IMR-90 (cell line): ENCODE results near the gene PIP4K2A.
"Not testable (repeated sequence)": the region's sequence is repeated elsewhere in the genome, so short reads cannot be mapped to it uniquely, and the experiment has no call there.

Source experiments
- CHD1 ChIP-seq: IDR thresholded peaks from 2 replicates; pipeline ENCODE4 v1.6.1; 2012; ENCODE audit warnings: low read depth, low read length, improper control_type of control experiment
- MAZ ChIP-seq: IDR thresholded peaks from 2 replicates; pipeline ENCODE4 v1.6.1; 2012; ENCODE audit warnings: low read depth, mild to moderate bottlenecking, low read length, improper control_type of control experiment, moderate library complexity, borderline replicate concordance
- MXI1 ChIP-seq: IDR thresholded peaks from 2 replicates; pipeline ENCODE4 v1.6.1; 2012; ENCODE audit warnings: low read depth, mild to moderate bottlenecking, low read length, moderate library complexity, borderline replicate concordance
- NFE2L2 ChIP-seq: fragments of 150-350 bp; IDR thresholded peaks from 2 replicates; pipeline ENCODE4 v1.6.1; 2016; ENCODE audit warnings: low read depth, mild to moderate bottlenecking, low read length
- POLR2A ChIP-seq: IDR thresholded peaks from 2 replicates; pipeline ENCODE4 v1.6.1; 2012; ENCODE audit warnings: mild to moderate bottlenecking, low read depth, low read length
- RAD21 ChIP-seq: IDR thresholded peaks from 2 replicates; pipeline ENCODE4 v1.6.1; 2012; ENCODE audit warnings: low read length, improper control_type of control experiment
- SMC3 ChIP-seq: fragments of 150-350 bp; IDR thresholded peaks from 2 replicates; pipeline ENCODE4 v1.6.1; 2016; ENCODE audit warnings: low read depth, mild to moderate bottlenecking, antibody characterized with exemption, low read length, moderate library complexity
- TF ChIP-seq, protein P1 (sequence below): conservative IDR thresholded peaks from 2 replicates; pipeline ENCODE4 v1.5.1; 2012; ENCODE audit warnings: mild to moderate bottlenecking, low read depth, low read length, improper control_type of control experiment
- TF ChIP-seq, protein P2 (sequence below): fragments of 150-350 bp; IDR thresholded peaks from 2 replicates; pipeline ENCODE4 v1.6.1; 2017; ENCODE audit warnings: mild to moderate bottlenecking, antibody characterized with exemption, low read length, low read depth
- TF ChIP-seq, protein P3 (sequence below): fragments of 150-350 bp; IDR thresholded peaks from 2 replicates; pipeline ENCODE4 v1.6.1; 2016; ENCODE audit warnings: low read depth, mild to moderate bottlenecking, low read length, moderate library complexity, borderline replicate concordance

DNA sequence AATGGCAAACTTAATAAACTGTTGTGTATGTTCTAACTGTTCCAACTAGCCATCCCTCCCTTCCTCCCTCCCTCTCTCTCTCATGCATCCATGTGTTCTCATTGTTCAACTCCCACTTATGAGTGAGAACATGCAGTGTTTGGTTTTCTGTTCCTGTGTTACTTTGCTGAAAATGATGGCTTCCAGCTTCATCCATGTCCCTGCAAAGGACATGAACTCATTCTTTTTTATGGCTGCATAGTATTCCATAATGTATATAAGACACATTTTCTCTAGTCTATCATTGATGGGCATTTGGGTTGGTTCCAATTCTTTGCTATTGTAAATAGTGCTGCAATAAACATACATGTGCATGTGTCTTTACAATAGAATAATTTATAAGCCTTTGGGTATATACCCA, 193.7 kb downstream of the PIP4K2A start:
- TF ChIP-seq, protein P1, sequence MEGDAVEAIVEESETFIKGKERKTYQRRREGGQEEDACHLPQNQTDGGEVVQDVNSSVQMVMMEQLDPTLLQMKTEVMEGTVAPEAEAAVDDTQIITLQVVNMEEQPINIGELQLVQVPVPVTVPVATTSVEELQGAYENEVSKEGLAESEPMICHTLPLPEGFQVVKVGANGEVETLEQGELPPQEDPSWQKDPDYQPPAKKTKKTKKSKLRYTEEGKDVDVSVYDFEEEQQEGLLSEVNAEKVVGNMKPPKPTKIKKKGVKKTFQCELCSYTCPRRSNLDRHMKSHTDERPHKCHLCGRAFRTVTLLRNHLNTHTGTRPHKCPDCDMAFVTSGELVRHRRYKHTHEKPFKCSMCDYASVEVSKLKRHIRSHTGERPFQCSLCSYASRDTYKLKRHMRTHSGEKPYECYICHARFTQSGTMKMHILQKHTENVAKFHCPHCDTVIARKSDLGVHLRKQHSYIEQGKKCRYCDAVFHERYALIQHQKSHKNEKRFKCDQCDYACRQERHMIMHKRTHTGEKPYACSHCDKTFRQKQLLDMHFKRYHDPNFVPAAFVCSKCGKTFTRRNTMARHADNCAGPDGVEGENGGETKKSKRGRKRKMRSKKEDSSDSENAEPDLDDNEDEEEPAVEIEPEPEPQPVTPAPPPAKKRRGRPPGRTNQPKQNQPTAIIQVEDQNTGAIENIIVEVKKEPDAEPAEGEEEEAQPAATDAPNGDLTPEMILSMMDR, result not testable (repeated sequence)
- not testable (repeated sequence) for TF ChIP-seq POLR2A, RAD21, MAZ, NFE2L2, MXI1, CHD1, SMC3
- TF ChIP-seq, protein P2, sequence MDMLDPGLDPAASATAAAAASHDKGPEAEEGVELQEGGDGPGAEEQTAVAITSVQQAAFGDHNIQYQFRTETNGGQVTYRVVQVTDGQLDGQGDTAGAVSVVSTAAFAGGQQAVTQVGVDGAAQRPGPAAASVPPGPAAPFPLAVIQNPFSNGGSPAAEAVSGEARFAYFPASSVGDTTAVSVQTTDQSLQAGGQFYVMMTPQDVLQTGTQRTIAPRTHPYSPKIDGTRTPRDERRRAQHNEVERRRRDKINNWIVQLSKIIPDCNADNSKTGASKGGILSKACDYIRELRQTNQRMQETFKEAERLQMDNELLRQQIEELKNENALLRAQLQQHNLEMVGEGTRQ, result not testable (repeated sequence)
- TF ChIP-seq, protein P3, sequence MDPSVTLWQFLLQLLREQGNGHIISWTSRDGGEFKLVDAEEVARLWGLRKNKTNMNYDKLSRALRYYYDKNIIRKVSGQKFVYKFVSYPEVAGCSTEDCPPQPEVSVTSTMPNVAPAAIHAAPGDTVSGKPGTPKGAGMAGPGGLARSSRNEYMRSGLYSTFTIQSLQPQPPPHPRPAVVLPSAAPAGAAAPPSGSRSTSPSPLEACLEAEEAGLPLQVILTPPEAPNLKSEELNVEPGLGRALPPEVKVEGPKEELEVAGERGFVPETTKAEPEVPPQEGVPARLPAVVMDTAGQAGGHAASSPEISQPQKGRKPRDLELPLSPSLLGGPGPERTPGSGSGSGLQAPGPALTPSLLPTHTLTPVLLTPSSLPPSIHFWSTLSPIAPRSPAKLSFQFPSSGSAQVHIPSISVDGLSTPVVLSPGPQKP, result not testable (repeated sequence)
